HG03432 (cell line): ENCODE data around the gene RNFT2.

Experiments
- ATAC-seq: cut with Tn5 transposase; IDR thresholded peaks from one replicate; pipeline ENCODE4 v1.9.1; 2021; ENCODE audit warnings: mild to moderate bottlenecking, moderate library complexity; ENCODE audit not compliant: unreplicated experiment

The RNFT2 gene

GRCh38 chr12:116867523-116867922 lies 129.4 kb downstream of the RNFT2 start:
- ATAC-seq = no peak

- no peak for ATAC-seq
Measured at GRCh38 chr12:116870306-116870705, 132.2 kb downstream of the RNFT2 start.

- ATAC-seq = no peak
Measured at GRCh38 chr12:116874324-116874995, 136.3 kb downstream of the RNFT2 start.

- ATAC-seq = no peak
Measured at GRCh38 chr12:116876151-116876869, 138.2 kb downstream of the RNFT2 start.

GRCh38 chr12:116878567-116879508 lies 140.7 kb downstream of the RNFT2 start:
- ATAC-seq = no peak

GRCh38 chr12:116879509-116880212 lies 141.5 kb downstream of the RNFT2 start:
- no peak for ATAC-seq

- no peak for ATAC-seq
Measured at GRCh38 chr12:116880213-116880816, 142.2 kb downstream of the RNFT2 start.

- ATAC-seq = peak; percentile 72
Measured at GRCh38 chr12:116880817-116881324, 142.8 kb downstream of the RNFT2 start.

- ATAC-seq = peak; percentile 20
Measured at GRCh38 chr12:116881325-116881876, 143.3 kb downstream of the RNFT2 start, which contains the start of gene HRK. TSS of gene HRK (minus strand) at chr12:116881441. CDS start at chr12:116881307, 134 bp downstream.

GRCh38 chr12:116881877-116882507 lies 143.9 kb downstream of the RNFT2 start:
- no peak for ATAC-seq

GRCh38 chr12:116882742-116883141 lies 144.6 kb downstream of the RNFT2 start:
- no peak for ATAC-seq

- ATAC-seq = no peak
Measured at GRCh38 chr12:116884871-116885270, 146.8 kb downstream of the RNFT2 start.

- ATAC-seq = no peak
Measured at GRCh38 chr12:116885491-116885890, 147.4 kb downstream of the RNFT2 start.

- no peak for ATAC-seq
Measured at GRCh38 chr12:116887244-116887643, 149.1 kb downstream of the RNFT2 start.

GRCh38 chr12:116887897-116888296 lies 149.8 kb downstream of the RNFT2 start:
- ATAC-seq = no peak

GRCh38 chr12:116890330-116890729 lies 152.2 kb downstream of the RNFT2 start:
- no peak for ATAC-seq

- ATAC-seq = no peak
Measured at GRCh38 chr12:116891019-116891418, 152.9 kb downstream of the RNFT2 start.

- no peak for ATAC-seq
Measured at GRCh38 chr12:116892349-116893140, 154.4 kb downstream of the RNFT2 start.
